Renal pelvis (tissue), 4 donors: ENCODE measurements around the gene FAM193A. TPM values are rescaled to one million over a fixed set of nuclear protein-coding genes. Genes with fewer than 3 reads are reported as not detected.
"Not testable (repeated sequence)": the region's sequence is repeated elsewhere in the genome, so short reads cannot be mapped to it uniquely, and the experiment has no call there.

Experiments
- DNase-seq: peaks from one replicate; pipeline ENCODE4 v3.0.0-alpha.2; 2013
- polyA plus RNA-seq, 3 donors: library from polyadenylated mRNA; unstranded; fragments of 120-200 nt; gene quantifications; one replicate each; pipeline ENCODE4 v1.2.1, GENCODE V29; 2013; ENCODE audit not compliant: insufficient read length in 3 of 3

FAM193A gene
- polyA plus RNA-seq, 3 donors = 28.7 to 30.5 (median 28.9) TPM

DNA sequence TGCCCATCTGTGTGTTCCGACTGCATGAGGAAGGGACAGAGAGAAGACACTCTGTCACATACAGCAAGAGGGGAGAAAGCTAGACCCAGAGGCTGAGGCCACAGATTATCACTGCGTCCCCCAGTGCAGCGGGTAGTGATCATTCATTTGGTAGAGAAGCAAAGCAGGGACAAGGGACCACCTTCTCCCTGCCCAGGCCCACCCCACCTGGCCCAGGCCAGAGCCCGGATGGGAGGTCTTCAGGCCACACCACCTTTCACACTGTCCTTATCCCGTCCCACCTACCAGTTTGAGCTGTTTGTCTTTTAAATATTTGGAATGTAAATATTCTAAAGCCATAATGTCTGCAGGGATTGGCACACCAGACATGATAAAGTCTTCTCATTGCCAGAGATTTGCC lies 209.1 kb downstream of the FAM193A start:
- no peak for DNase-seq

- no peak for DNase-seq
These were observed 209.7 kb downstream of the FAM193A start for GRCh38 chr4:2745981-2746806.

DNA sequence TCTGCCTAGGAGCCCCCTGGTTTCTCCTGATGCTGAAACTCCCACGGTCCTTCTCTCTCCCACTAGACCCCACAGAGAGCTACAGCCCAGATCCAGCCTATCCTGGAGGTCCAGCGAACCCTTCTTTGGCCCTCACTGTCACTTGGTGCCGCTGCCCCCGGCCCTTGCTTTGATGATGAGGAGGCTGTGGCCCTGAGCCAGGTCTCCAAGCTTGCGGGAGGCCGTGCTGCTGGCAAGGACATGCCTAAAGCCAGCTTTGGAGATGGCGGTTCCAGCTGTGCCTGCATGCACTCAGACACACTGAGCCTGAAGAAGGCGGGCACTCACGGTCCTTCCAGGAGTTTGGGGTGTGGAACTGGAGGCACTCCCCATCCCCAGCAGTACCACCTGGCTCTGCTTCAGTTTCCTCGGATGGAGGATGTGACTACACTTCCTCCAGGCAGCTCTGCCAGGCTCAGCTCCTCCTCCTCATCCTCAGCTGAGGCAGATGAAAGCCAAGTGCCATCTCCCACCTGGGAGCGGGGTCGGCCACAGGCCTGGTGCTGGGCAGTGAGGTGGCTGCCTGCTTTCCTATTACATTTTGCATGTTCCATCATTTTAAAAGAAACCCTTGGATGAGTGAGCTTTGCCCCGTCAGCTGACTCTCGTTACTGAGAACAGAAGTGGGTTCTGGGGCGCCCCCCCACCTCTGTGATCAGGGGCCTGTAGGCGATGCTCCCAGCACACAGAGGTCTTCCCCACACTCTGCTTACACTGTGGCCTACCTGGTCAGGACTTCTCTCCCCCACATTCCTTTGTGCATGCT lies 210.6 kb downstream of the FAM193A start:
- DNase-seq = no peak

DNA sequence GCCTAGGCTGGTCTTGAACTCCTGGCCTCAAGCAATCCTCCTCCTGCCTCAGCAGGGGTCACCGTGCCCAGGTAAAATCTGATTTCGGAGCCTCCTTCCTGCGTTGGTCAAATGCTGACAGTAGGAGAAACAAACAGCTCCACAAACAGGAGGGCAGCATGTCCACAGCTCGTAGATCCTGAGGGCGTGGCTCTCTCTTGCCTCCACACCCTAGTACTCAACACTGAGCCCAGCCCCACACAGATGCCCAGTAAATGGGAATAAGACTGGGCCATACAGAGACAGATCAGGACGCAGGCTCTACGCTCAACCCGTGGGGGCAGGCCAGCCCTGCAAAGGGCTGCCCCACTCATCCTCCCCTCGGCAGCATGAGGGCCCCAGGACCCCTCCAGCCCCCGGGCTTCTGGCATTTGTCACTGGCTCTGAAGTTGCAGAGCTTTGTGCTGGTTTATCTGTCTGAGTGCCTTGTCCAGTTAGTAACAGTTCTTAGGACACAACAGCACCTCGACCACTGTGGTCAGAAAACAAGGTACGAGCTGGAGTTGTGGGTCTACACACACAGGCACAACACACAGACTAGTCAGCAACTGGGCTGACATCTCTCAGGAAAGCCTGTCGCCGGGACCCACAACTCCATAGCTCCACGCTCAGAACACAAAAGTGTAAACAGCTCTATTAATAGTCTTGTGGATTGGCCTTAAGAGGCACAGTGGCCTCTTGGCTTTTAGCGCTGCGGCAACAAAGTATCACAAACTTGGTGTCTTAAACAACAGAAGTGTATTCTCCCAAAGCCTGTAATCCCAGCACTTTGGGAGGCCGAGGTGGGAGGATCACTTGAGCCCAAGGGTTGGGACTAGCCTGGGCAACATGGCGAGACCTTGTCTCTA lies 214.5 kb downstream of the FAM193A start:
- no peak for DNase-seq

- DNase-seq = no peak
These were observed 217.0 kb downstream of the FAM193A start for GRCh38 chr4:2753436-2753835.

- DNase-seq = no peak
These were observed 218.7 kb downstream of the FAM193A start for GRCh38 chr4:2754848-2755819.

DNA sequence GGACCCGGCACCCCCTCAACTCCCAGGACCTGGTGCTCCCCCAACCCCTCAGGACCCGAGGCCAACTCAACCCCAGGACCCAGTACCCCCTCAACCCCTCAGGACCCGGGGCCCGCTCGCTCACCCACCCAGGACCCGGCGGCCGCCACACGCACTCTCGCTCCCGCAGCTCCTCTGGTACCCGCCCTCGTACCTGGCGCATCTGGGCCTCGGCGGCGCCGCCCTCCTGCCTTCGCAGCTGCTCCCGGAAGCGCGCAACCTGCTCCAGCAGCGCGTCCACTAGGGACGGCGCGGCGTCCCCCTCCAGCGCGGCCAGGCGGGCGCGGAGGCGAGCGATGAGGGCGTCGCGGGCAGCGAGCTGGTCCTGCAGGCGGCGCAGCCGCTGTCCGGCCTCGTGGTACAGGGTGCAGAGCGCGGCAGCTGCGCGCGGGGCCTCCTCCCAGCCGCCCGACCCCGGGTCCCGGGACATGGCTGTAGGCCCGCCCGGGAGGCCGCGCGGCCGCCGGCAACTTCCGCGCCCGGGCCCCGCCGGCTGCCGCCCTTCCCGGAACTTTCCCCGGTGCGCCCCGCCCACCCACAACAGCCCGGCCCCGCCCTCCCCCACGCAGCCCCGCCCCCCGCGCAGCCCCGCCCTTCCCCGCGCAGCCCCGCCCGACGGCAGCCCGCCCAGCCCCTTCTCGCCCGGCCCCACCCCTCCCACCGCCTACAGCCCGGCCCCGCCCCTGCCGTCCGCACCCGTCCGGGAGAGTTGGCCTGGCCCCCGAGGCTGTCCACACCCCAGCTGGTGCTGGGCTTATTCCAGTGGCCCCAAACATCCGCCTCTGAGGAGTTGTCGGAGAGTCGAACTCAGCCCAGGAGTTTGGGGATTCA lies 219.6 kb downstream of the FAM193A start, which contains the start of gene TNIP2:
TSS of gene TNIP2 (minus strand) at position 516 of the 870 bp plus-strand sequence. CDS start at position 469, 47 bp downstream.
- peak; percentile 68 for DNase-seq

- no peak for DNase-seq
These were observed 220.4 kb downstream of the FAM193A start for GRCh38 chr4:2756691-2757350.

DNA sequence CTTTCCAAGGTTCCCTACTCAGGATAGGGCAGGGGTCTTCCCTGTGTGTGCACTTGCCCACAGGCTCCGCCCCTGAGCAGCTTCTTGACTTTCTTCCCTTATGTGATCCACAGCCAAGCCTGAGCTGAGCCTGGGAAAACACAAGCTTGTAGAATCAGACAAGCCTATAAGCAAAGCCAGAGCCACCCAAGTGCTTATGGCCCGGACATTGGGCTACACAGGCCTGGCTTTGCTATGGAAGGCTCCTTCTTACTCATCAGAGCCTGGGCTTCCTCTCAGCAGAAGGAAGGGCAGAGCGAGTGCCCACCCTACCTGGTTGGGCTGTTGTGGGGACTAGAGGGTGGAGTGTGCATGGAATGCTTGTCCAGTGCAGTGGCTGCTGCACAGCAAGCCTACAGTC lies 221.0 kb downstream of the FAM193A start:
- DNase-seq = no peak

GRCh38 chr4:2761035-2761923 lies 224.8 kb downstream of the FAM193A start:
- DNase-seq = no peak

DNA sequence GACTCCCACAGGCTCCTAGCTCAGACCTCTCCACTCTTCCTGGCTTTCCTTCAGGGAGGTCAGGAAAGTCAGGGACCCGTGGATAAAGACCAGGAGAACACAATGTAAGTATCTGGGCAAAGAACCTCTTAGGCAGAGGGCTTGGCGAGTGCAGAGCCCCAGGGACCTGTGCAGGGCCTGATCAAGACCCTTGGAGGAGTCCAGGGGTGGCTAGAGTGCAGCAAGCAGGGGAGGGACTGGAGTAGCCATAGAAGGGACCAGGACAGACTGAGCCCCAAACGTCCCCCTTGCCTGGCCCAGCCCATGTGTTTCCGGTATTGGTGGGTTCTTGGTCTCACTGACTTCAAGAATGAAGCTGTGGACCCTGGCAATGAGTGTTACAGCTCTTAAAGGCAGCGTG lies 225.6 kb downstream of the FAM193A start:
- DNase-seq = no peak

GRCh38 chr4:2762486-2763370 lies 226.3 kb downstream of the FAM193A start:
- not testable (repeated sequence) for DNase-seq

DNA sequence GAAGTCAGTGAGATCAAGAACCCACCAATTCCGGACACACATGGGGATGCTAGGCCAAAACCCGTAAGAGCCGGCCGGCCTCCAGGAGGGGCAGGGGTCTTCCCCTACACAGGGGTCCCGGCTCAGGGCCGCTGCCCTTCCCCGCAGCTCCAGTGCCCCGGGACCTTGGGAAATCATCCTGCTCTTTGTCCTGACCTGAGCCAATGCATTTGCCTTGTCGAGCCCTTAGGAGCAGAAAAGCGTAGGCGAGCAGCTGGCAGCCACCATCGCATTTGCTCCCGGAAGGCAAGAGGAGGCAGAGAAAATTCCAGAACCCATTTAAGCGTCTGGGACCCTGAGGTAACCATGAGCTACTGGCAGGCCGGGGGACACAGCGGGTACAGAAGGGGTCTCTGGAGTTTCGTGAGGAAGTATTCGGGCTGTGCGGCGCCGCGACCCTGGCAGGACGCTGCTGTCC lies 227.1 kb downstream of the FAM193A start:
- DNase-seq = no peak

DNA sequence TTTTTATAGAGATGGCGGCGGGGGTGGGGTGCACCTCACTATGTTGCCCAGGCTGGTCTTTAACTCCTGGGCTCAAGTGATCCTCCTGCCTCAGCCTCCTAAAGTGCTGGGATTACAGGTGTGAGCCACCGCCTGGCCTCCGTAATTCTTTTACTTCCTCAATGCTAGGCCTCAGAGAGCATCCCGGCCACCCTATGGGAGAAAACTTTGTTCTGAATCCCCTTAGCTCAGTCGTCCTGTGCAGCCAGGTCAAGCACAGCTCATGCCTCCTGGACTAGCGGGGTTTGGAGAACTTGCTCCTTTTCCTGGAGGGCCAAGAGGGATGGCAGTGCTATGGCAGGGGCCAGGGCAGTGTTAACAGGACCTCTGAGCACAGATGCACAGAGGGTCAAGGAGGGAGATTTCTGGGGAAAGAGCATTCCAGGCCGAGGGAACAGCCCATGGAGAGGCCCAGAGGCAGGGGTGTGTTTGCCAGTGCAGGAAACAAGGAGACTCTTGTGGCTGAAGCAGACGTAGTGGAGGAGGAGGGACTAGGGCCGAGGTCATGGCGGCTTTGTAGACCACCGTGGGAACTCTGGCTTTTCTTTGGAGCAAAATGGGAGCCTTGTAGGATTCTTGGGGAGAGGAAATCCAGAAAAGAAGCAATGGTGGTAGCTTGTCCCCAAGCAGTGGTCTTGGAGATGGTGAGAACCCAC lies 229.5 kb downstream of the FAM193A start:
- DNase-seq = no peak

GRCh38 chr4:2767046-2767704 lies 230.7 kb downstream of the FAM193A start:
- DNase-seq = no peak

DNA sequence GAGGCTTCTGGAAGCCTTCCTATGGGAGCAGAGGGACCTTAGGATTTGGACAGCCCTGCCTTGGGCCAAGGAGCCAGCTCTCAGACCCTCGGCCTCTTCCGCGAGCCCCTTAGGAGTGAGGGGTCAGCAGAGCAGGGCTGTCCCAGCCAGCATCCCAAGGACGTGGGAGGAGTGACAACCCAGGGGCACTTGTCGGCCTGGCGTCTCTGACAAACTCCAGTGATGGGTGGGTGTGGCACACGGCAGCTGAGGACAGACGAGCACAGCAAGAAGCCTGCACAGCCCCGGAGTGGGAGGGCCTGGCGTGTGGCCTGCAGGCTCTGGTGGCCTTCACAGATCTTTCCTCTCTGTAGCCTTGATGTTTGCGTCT lies 231.2 kb downstream of the FAM193A start:
- DNase-seq = no peak
